HepG2 (cell line): ENCODE measurements around the gene SLC35F1. TPM values are rescaled to one million over a fixed set of nuclear protein-coding genes. Genes with fewer than 3 reads are reported as not detected.

Experiments
- FOXC1 ChIP-seq: sonication (generic); formaldehyde crosslinking; IDR thresholded peaks from 2 replicates; pipeline ENCODE4 v1.8.0; 2022; ENCODE audit warnings: mild to moderate bottlenecking, missing genetic modification reagents, borderline replicate concordance
- HDAC1 ChIP-seq: sonication (generic); formaldehyde crosslinking; IDR thresholded peaks from 2 replicates; pipeline ENCODE4 v1.5.1; 2020; ENCODE audit warnings: mild to moderate bottlenecking, missing genetic modification reagents
- IRF2 ChIP-seq: IDR thresholded peaks from 2 replicates; pipeline ENCODE4 v1.6.1; 2018; ENCODE audit warnings: missing genetic modification reagents, missing compliant biosample characterization
- JUND ChIP-seq: sonication (generic); formaldehyde crosslinking; IDR thresholded peaks from 2 replicates; pipeline ENCODE4 v1.8.0; 2022; ENCODE audit warnings: mild to moderate bottlenecking, missing genetic modification reagents
- KLF9 ChIP-seq: IDR thresholded peaks from 2 replicates; pipeline ENCODE4 v1.6.1; 2016; ENCODE audit warnings: low read depth
- MAF1 ChIP-seq: sonication (generic); formaldehyde crosslinking; IDR thresholded peaks from 2 replicates; pipeline ENCODE4 v1.5.0; 2020; ENCODE audit warnings: missing genetic modification reagents, borderline replicate concordance
- MXD1 ChIP-seq: sonication (generic); formaldehyde crosslinking; IDR thresholded peaks from 2 replicates; pipeline ENCODE4 v1.4.0; 2020; ENCODE audit warnings: mild to moderate bottlenecking, missing genetic modification reagents
- PAWR ChIP-seq: sonication (generic); formaldehyde crosslinking; IDR thresholded peaks from 2 replicates; pipeline ENCODE4 v1.4.0; 2020; ENCODE audit warnings: missing genetic modification reagents, mild to moderate bottlenecking, borderline replicate concordance
- RBAK ChIP-seq: sonication (generic); formaldehyde crosslinking; IDR thresholded peaks from 2 replicates; pipeline ENCODE4 v1.5.1; 2020; ENCODE audit warnings: mild to moderate bottlenecking, missing genetic modification reagents
- SP140L ChIP-seq: sonication (generic); formaldehyde crosslinking; IDR thresholded peaks from 2 replicates; pipeline ENCODE4 v1.4.0; 2020; ENCODE audit warnings: missing genetic modification reagents, borderline replicate concordance
- TFDP1 ChIP-seq: IDR thresholded peaks from 2 replicates; pipeline ENCODE4 v1.6.1; 2016; ENCODE audit warnings: missing compliant biosample characterization, missing genetic modification reagents, borderline replicate concordance
- ZBTB26 ChIP-seq: IDR thresholded peaks from 2 replicates; pipeline ENCODE4 v1.6.1; 2016; ENCODE audit warnings: missing compliant biosample characterization, missing genetic modification reagents, borderline replicate concordance
- ZNF121 ChIP-seq: sonication (generic); formaldehyde crosslinking; IDR thresholded peaks from 2 replicates; pipeline ENCODE4 v1.5.0; 2020; ENCODE audit warnings: mild to moderate bottlenecking, missing genetic modification reagents
- ZNF138 ChIP-seq: sonication (generic); formaldehyde crosslinking; IDR thresholded peaks from 2 replicates; pipeline ENCODE4 v1.5.0; 2020; ENCODE audit warnings: mild to moderate bottlenecking, low read depth, missing genetic modification reagents
- ZNF205 ChIP-seq: IDR thresholded peaks from 2 replicates; pipeline ENCODE4 v1.6.1; 2018; ENCODE audit warnings: missing biosample characterization, missing genetic modification reagents
- ZNF552 ChIP-seq: sonication (generic); formaldehyde crosslinking; IDR thresholded peaks from 2 replicates; pipeline ENCODE4 v1.9.0; 2022; ENCODE audit warnings: missing genetic modification reagents, mild to moderate bottlenecking, borderline replicate concordance
- ZNF720 ChIP-seq: sonication (generic); formaldehyde crosslinking; IDR thresholded peaks from 2 replicates; pipeline ENCODE4 v1.4.0; 2020; ENCODE audit warnings: missing genetic modification reagents
- ZNF777 ChIP-seq: sonication (generic); formaldehyde crosslinking; IDR thresholded peaks from 2 replicates; pipeline ENCODE4 v1.4.0; 2020; ENCODE audit warnings: missing genetic modification reagents
- ZNF850 ChIP-seq: sonication (generic); formaldehyde crosslinking; conservative IDR thresholded peaks from 2 replicates; pipeline ENCODE4 v1.9.0; 2021; ENCODE audit warnings: mild to moderate bottlenecking, missing genetic modification reagents
- ZSCAN31 ChIP-seq: sonication (generic); formaldehyde crosslinking; IDR thresholded peaks from 2 replicates; pipeline ENCODE4 v1.5.0; 2020; ENCODE audit warnings: low read depth, mild to moderate bottlenecking, missing genetic modification reagents
- polyA plus RNA-seq, 8 experiments: library from polyadenylated mRNA; depleted of rRNA in 3 of 8; stranded (reverse) in 7 of 8; unstranded in 1 of 8; fragments of >200 nt; fragmentation: Illumina TruSeq in 4 of 8; extraction: Trizol in 4 of 8; gene quantifications; 2 replicates each; pipeline versions ENCODE4 v1.2.1 to v1.2.3, GENCODE V29; 2011 to 2016; ENCODE audit warnings: low read depth in 4 of 8, missing spikeins in 1 of 8, mixed read lengths in 1 of 8; ENCODE audit not compliant: insufficient read depth in 1 of 8
- total RNA-seq, 5 experiments: library from RNA; depleted of rRNA; stranded (reverse); fragments of >200 nt; fragmentation: Illumina TruSeq; extraction: Trizol; gene quantifications; 2 replicates each; pipeline ENCODE4 v1.2.3, GENCODE V29; 2016; ENCODE audit warnings: low read depth in 1 of 5
- TF ChIP-seq, protein P1 (sequence below): fragments of 450-650 bp; IDR thresholded peaks from 2 replicates; pipeline ENCODE4 v1.6.1; 2016
- TF ChIP-seq, protein P2 (sequence below): sonication (generic); formaldehyde crosslinking; IDR thresholded peaks from 2 replicates; pipeline ENCODE4 v1.4.0; 2020; ENCODE audit warnings: missing genetic modification reagents

Gene SLC35F1
- total and polyA plus RNA-seq, 2 of the 13 experiments (the other 11 are each of a cell fraction or from before 2014, with no cell fraction given) = 0.01 TPM; not detected in 1

DNA sequence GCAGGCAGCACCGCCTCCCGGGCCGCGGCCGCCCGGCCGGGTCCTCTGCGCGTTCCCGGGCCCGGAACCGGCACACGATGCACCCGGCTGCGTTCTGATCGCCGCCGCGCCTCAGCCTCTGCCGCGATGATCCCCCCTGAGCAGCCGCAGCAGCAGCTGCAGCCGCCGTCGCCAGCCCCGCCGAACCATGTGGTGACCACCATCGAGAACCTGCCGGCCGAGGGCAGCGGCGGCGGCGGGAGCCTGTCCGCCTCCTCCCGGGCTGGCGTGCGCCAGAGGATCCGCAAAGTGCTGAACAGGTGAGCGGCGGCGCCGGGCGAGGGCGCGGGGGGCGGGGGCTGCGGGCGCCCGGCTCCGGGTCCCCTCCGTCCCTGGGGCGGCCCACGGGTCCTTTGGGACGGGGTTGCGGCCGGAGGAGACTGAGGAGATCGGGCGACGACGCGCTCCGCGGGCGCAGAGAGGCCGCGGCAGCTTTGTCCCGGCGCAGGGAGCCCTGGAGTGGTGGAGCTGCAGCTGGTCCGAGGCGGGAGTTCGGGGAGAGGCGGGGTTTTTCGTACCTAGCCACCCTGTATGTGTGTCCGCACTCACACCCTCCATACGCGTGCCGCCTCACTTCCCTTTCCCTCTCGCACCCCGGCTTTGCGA is 659 bp downstream of the SLC35F1 start (continued):
- TF ChIP-seq ZNF552 (CRISPR knock-in tag) = no peak
- TF ChIP-seq MAF1 (CRISPR knock-in tag) = no peak
- no peak for TF ChIP-seq JUND
- no peak for TF ChIP-seq ZNF720 (CRISPR knock-in tag)
- TF ChIP-seq ZNF138 (CRISPR knock-in tag) = no peak
- TF ChIP-seq MXD1 (CRISPR knock-in tag) = 0 out of 2 replicates have a peak, but pooled peaks have one; percentile 28
- TF ChIP-seq TFDP1 (CRISPR knock-in tag) = peak; percentile 48; the same call in 1 of the 2 replicates
- no peak for TF ChIP-seq PAWR (CRISPR knock-in tag)
- TF ChIP-seq ZBTB26 (CRISPR knock-in tag) = no peak
- peak; percentile 89 for TF ChIP-seq ZNF777
- no peak for TF ChIP-seq IRF2 (CRISPR knock-in tag)
- TF ChIP-seq SP140L (CRISPR knock-in tag) = no peak
- TF ChIP-seq, protein P1, sequence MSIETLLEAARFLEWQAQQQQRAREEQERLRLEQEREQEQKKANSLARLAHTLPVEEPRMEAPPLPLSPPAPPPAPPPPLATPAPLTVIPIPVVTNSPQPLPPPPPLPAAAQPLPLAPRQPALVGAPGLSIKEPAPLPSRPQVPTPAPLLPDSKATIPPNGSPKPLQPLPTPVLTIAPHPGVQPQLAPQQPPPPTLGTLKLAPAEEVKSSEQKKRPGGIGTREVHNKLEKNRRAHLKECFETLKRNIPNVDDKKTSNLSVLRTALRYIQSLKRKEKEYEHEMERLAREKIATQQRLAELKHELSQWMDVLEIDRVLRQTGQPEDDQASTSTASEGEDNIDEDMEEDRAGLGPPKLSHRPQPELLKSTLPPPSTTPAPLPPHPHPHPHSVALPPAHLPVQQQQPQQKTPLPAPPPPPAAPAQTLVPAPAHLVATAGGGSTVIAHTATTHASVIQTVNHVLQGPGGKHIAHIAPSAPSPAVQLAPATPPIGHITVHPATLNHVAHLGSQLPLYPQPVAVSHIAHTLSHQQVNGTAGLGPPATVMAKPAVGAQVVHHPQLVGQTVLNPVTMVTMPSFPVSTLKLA = no peak
- no peak for TF ChIP-seq ZNF121 (CRISPR knock-in tag)
- TF ChIP-seq, protein P2, sequence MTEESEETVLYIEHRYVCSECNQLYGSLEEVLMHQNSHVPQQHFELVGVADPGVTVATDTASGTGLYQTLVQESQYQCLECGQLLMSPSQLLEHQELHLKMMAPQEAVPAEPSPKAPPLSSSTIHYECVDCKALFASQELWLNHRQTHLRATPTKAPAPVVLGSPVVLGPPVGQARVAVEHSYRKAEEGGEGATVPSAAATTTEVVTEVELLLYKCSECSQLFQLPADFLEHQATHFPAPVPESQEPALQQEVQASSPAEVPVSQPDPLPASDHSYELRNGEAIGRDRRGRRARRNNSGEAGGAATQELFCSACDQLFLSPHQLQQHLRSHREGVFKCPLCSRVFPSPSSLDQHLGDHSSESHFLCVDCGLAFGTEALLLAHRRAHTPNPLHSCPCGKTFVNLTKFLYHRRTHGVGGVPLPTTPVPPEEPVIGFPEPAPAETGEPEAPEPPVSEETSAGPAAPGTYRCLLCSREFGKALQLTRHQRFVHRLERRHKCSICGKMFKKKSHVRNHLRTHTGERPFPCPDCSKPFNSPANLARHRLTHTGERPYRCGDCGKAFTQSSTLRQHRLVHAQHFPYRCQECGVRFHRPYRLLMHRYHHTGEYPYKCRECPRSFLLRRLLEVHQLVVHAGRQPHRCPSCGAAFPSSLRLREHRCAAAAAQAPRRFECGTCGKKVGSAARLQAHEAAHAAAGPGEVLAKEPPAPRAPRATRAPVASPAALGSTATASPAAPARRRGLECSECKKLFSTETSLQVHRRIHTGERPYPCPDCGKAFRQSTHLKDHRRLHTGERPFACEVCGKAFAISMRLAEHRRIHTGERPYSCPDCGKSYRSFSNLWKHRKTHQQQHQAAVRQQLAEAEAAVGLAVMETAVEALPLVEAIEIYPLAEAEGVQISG (CRISPR knock-in tag) = 0 out of 2 replicates have a peak, but pooled peaks have one; percentile 23
- peak; percentile 4; the same call in 1 of the 2 replicates for TF ChIP-seq ZSCAN31 (CRISPR knock-in tag)
- no peak for TF ChIP-seq FOXC1 (CRISPR knock-in tag)
- no peak for TF ChIP-seq RBAK (CRISPR knock-in tag)
- no peak for TF ChIP-seq HDAC1 (CRISPR knock-in tag)
- TF ChIP-seq ZNF205 (CRISPR knock-in tag) = no peak
- TF ChIP-seq ZNF850 (CRISPR knock-in tag) = no peak
- TF ChIP-seq KLF9 (CRISPR knock-in tag) = no peak
